K562 (cell line): ENCODE data around the gene MGAT4C. TPM values are rescaled to one million over a fixed set of nuclear protein-coding genes. Genes with fewer than 3 reads are reported as not detected.

Experiments
- ATAC-seq: fragments of 200-7000 bp; cut with Tn5 transposase; 3 replicates; pipeline ENCODE4 v1.9.1; 2020; ENCODE audit warnings: moderate library complexity
- BruUV-seq: library from RNA; stranded (reverse); fragments of 400-500 nt; replicated peaks from 2 replicates; lab custom pipeline; 2021; lab: Mats Ljungman, UMichigan
- CTCF ChIA-PET: fragments of 300-600 bp; formaldehyde crosslinking; extraction: SDS; loops from one replicate; lab custom pipeline; 2021; ENCODE audit warnings: low intra/inter-chr PET ratio; lab: Yijun Ruan, JAX
- POLR2A ChIA-PET: fragments of 300-600, 350-650 bp; sonication (Branson Sonifier 250); formaldehyde crosslinking; extraction: SDS; loops from one replicate; lab custom pipeline; 2021; ENCODE audit warnings: antibody characterized with exemption, inconsistent platforms; lab: Yijun Ruan, JAX
- DNase-seq, 4 experiments: peaks; one replicate each; pipeline versions ENCODE4 v3.0.0 to v3.0.0-alpha.2; 2011 to 2018; ENCODE audit warnings: low spot score in 3 of 4, mixed read lengths in 3 of 4; ENCODE audit errors: extremely low read depth in 1 of 4
- FAIRE-seq: peaks from 2 replicates; lab custom pipeline; 2011; peaks lifted over from hg19 to GRCh38; lab: Jason Lieb, UNC
- H2AFZ ChIP-seq: 2 replicates; pipeline ENCODE4 v1.6.0; 2011; ENCODE audit warnings: low read depth, low read length, control low read depth, inconsistent platforms
- H3K27ac ChIP-seq: fragments of 200-600 bp; 3 replicates; pipeline ENCODE4 v1.8.0; 2011; ENCODE audit warnings: low read depth, mild to moderate bottlenecking, control low read depth, inconsistent platforms, low read length, moderate library complexity, mixed read lengths; ENCODE audit errors: extremely low read depth
- H3K27me3 ChIP-seq, 2 experiments: fragments of 300-600 bp in 1 of 2; 2 replicates in 1 of 2; 3 replicates in 1 of 2; pipeline versions ENCODE4 v1.6.0 to v1.8.0; 2011; ENCODE audit warnings: inconsistent platforms in 2 of 2, low read length in 2 of 2, mild to moderate bottlenecking in 1 of 2, mixed read lengths in 1 of 2, moderate library complexity in 1 of 2; ENCODE audit not compliant: control insufficient read depth in 2 of 2, insufficient read depth in 2 of 2
- H3K36me3 ChIP-seq: fragments of 300-600 bp; 3 replicates; pipeline ENCODE4 v1.8.0; 2011; ENCODE audit warnings: mild to moderate bottlenecking, low read length, inconsistent platforms; ENCODE audit not compliant: control insufficient read depth, insufficient read depth
- H3K4me1 ChIP-seq, 2 experiments: fragments of 200-600 bp in 1 of 2; replicated peaks in 1 of 2; 2 replicates in 1 of 2; 3 replicates in 1 of 2; pipeline versions ENCODE4 v1.5.1 to v1.8.0; 2011; ENCODE audit warnings: inconsistent platforms in 2 of 2, low read length in 2 of 2, mild to moderate bottlenecking in 1 of 2, mixed read lengths in 1 of 2, moderate library complexity in 1 of 2; ENCODE audit not compliant: control insufficient read depth in 2 of 2, insufficient read depth in 2 of 2
- H3K4me2 ChIP-seq: 2 replicates; pipeline ENCODE4 v1.6.1; 2011; ENCODE audit warnings: low read length, control low read depth, inconsistent platforms, mixed read lengths; ENCODE audit not compliant: insufficient read depth
- H3K4me3 ChIP-seq: fragments of 200-600 bp; sonication (generic), shearing (Covaris generic); 2 replicates; pipeline ENCODE4 v1.5.1; 2016; ENCODE audit warnings: control low read depth, inconsistent platforms
- H3K79me2 ChIP-seq: fragments of 200-600 bp; 3 replicates; pipeline ENCODE4 v1.8.0; 2011; ENCODE audit warnings: low read length, inconsistent platforms; ENCODE audit not compliant: control insufficient read depth, insufficient read depth
- H3K9ac ChIP-seq, 2 experiments: 2 replicates each; pipeline versions ENCODE4 v1.6.0 to v1.6.1; 2011; ENCODE audit warnings: low read depth in 2 of 2, low read length in 2 of 2, control low read depth in 1 of 2, inconsistent platforms in 1 of 2, mild to moderate bottlenecking in 1 of 2, mixed read lengths in 1 of 2; ENCODE audit not compliant: insufficient read depth in 1 of 2
- H3K9me1 ChIP-seq: one replicate; pipeline ENCODE4 v1.6.0; 2011; ENCODE audit warnings: inconsistent platforms, mild to moderate bottlenecking, low read length, moderate library complexity; ENCODE audit not compliant: control insufficient read depth, insufficient read depth
- H3K9me3 ChIP-seq: replicated peaks from 2 replicates; pipeline ENCODE4 v1.5.1; 2011; ENCODE audit warnings: low read depth, low read length, inconsistent platforms; ENCODE audit not compliant: control insufficient read depth, insufficient read depth
- H4K20me1 ChIP-seq: replicated peaks from 2 replicates; pipeline ENCODE4 v1.6.1; 2011; ENCODE audit warnings: low read length, inconsistent platforms, mixed read lengths; ENCODE audit not compliant: control insufficient read depth, insufficient read depth
- BCL6 ChIP-seq: fragments of 250-450 bp; sonication (Bioruptor Pico); IDR thresholded peaks from 2 replicates; pipeline ENCODE4 v1.4.0; 2020
- CHD4 ChIP-seq: fragments of 200-600 bp; sonication (generic); IDR thresholded peaks from 3 replicates; pipeline ENCODE4 v1.6.1; 2012; ENCODE audit warnings: low read depth, mild to moderate bottlenecking, mixed read lengths, low read length, inconsistent platforms; ENCODE audit not compliant: insufficient read depth, insufficient replicate concordance, poor library complexity, severe bottlenecking
- FUS ChIP-seq: fragments of 200-400 bp; formaldehyde crosslinking; optimal IDR thresholded peaks from 2 replicates; pipeline ENCODE3; 2017; ENCODE audit warnings: low read depth, low read length
- IRF1 ChIP-seq: sonication (generic); formaldehyde crosslinking; IDR thresholded peaks from 2 replicates; pipeline ENCODE4 v1.8.0; 2022; ENCODE audit warnings: missing genetic modification reagents, mild to moderate bottlenecking, borderline replicate concordance
- MAZ ChIP-seq, 2 experiments: fragments of 450-650 bp in 1 of 2; sonication (generic) in 1 of 2; formaldehyde crosslinking; IDR thresholded peaks in 1 of 2; conservative IDR thresholded peaks in 1 of 2; 2 replicates each; pipeline versions ENCODE4 v1.4.0 to v1.5.0; 2020; ENCODE audit warnings: mild to moderate bottlenecking in 1 of 2, missing genetic modification reagents in 1 of 2
- MCM2 ChIP-seq: fragments of 450-650 bp; IDR thresholded peaks from 2 replicates; pipeline ENCODE4 v1.6.1; 2017; ENCODE audit warnings: low read depth, mild to moderate bottlenecking
- MED1 ChIP-seq: sonication (generic); formaldehyde crosslinking; IDR thresholded peaks from 2 replicates; pipeline ENCODE4 v1.8.1; 2023; ENCODE audit warnings: missing genetic modification reagents, borderline replicate concordance
- NCOA2 ChIP-seq, 2 experiments: fragments of 450-650 bp; IDR thresholded peaks; 2 replicates each; pipeline ENCODE4 v1.6.1; 2018; ENCODE audit warnings: mild to moderate bottlenecking in 2 of 2, moderate library complexity in 1 of 2; ENCODE audit not compliant: partially characterized antibody in 2 of 2
- NR2F6 ChIP-seq: fragments of 450-650 bp; formaldehyde crosslinking; IDR thresholded peaks from 2 replicates; pipeline ENCODE4 v1.4.0; 2020; ENCODE audit warnings: mild to moderate bottlenecking
- POLR2AphosphoS2 ChIP-seq: IDR thresholded peaks from 2 replicates; pipeline ENCODE4 v1.6.1; 2012; ENCODE audit warnings: low read length, improper control_type of control experiment
- PRPF4 ChIP-seq: fragments of 200-400 bp; formaldehyde crosslinking; IDR thresholded peaks from one replicate; pipeline ENCODE4 v1.6.1; 2017; ENCODE audit warnings: low read length, low read depth, mild to moderate bottlenecking; ENCODE audit not compliant: insufficient read depth, poor library complexity, severe bottlenecking
- RBM22 ChIP-seq: fragments of 200-400 bp; formaldehyde crosslinking; IDR thresholded peaks from 2 replicates; pipeline ENCODE4 v1.6.1; 2018; ENCODE audit warnings: low read length, low read depth; ENCODE audit not compliant: poor library complexity, severe bottlenecking
- RUNX1 ChIP-seq: sonication (generic); IDR thresholded peaks from 2 replicates; pipeline ENCODE4 v1.6.1; 2016; ENCODE audit warnings: antibody characterized with exemption, low read depth
- SLC30A9 ChIP-seq: fragments of 250-450 bp; sonication (Bioruptor Pico); IDR thresholded peaks from 2 replicates; pipeline ENCODE4 v1.8.0; 2022; ENCODE audit warnings: mild to moderate bottlenecking, moderate library complexity
- SMC3 ChIP-seq: conservative IDR thresholded peaks from 2 replicates; pipeline ENCODE4 v1.6.1; 2011; ENCODE audit warnings: low read depth, low read length, improper control_type of control experiment; ENCODE audit not compliant: insufficient read depth
- ZC3H4 ChIP-seq: sonication (generic); formaldehyde crosslinking; IDR thresholded peaks from 2 replicates; pipeline ENCODE4 v1.9.0; 2021; ENCODE audit warnings: missing genetic modification reagents, borderline replicate concordance
- ZNF197 ChIP-seq: fragments of 200-800 bp; sonication (Bioruptor generic); IDR thresholded peaks from 2 replicates; pipeline ENCODE4 v1.6.1; 2016; ENCODE audit warnings: low read depth, missing genetic modification characterization, missing compliant biosample characterization
- ZNF277 ChIP-seq: fragments of 250-450 bp; sonication (Bioruptor Pico); IDR thresholded peaks from 2 replicates; pipeline ENCODE4 v1.8.0; 2022; ENCODE audit warnings: inconsistent platforms, mild to moderate bottlenecking, moderate library complexity, borderline replicate concordance
- ZNF57 ChIP-seq: fragments of 450-650 bp; formaldehyde crosslinking; IDR thresholded peaks from 2 replicates; pipeline ENCODE4 v1.4.0; 2020; ENCODE audit warnings: mild to moderate bottlenecking, moderate library complexity
- ZNF707 ChIP-seq: fragments of 250-450 bp; sonication (Bioruptor Pico); conservative IDR thresholded peaks from 2 replicates; pipeline ENCODE4 v1.8.0; 2022; ENCODE audit warnings: inconsistent platforms, mild to moderate bottlenecking, moderate library complexity
- ZNF76 ChIP-seq: fragments of 250-450 bp; sonication (Bioruptor Pico); IDR thresholded peaks from 2 replicates; pipeline ENCODE4 v1.4.0; 2020; ENCODE audit warnings: mild to moderate bottlenecking, moderate library complexity, borderline replicate concordance
- ZSCAN29 ChIP-seq: fragments of 450-650 bp; IDR thresholded peaks from 2 replicates; pipeline ENCODE4 v1.6.1; 2017
- WGBS: fragments of 100-300 bp; shearing (Covaris generic); methylation state at CpG from one replicate; pipeline ENCODE4 v1.1.6; 2016; ENCODE audit warnings: low coverage, mixed read lengths; ENCODE audit not compliant: insufficient coverage; ENCODE audit errors: missing lambda C conversion rate; 5-methylcytosine and 5-hydroxymethylcytosine counted together
- in situ Hi-C: fragments of 300-500 bp; cut with MboI; formaldehyde crosslinking; loops from 4 replicates; pipeline ENCODE4 v1.15.0; 2018; ENCODE audit warnings: inconsistent platforms, mixed read lengths
- intact Hi-C: fragments of 100-400 bp; cut with micrococcal nuclease; formaldehyde crosslinking; loops from 2 replicates; pipeline ENCODE4 v1.14.2; 2022
- polyA plus RNA-seq, 8 experiments: library from polyadenylated mRNA; depleted of rRNA in 4 of 8; stranded (reverse) in 5 of 8; unstranded in 3 of 8; fragments of >200 nt; fragmentation: Nextera tagmentation in 2 of 8; fragmentation: Illumina TruSeq in 1 of 8; extraction: Ambion mirVana in 2 of 8; extraction: Trizol in 1 of 8; gene quantifications; 2 replicates each; pipeline versions ENCODE4 v1.2.1 to v1.2.3, GENCODE V29; 2011 to 2014; ENCODE audit warnings: inconsistent platforms in 1 of 8, missing spikeins in 1 of 8
- total RNA-seq, 7 experiments: library from RNA; depleted of rRNA in 6 of 7; stranded (reverse); fragments of >200 nt in 6 of 7; fragmentation: Illumina TruSeq in 2 of 7; extraction: Trizol in 2 of 7; gene quantifications; 2 replicates each; pipeline versions ENCODE4 v1.2.1 to v1.2.3, GENCODE V29; 2011 to 2021; ENCODE audit warnings: low replicate concordance in 1 of 7

MGAT4C gene
- total and polyA plus RNA-seq, 9 of the 15 experiments (the other 6 are each of a cell fraction or from before 2014, with no cell fraction given), result not detected

- TF ChIP-seq FUS (no peak), MAZ (CRISPR knock-in tag; conservative IDR thresholded peaks at IDR 0.05 in 1 of 2, IDR thresholded peaks at IDR 0.05 in 1 of 2) (no peak), ZSCAN29 (no peak), POLR2AphosphoS2 (no peak)
Measured at GRCh38 chr12:85963326-85963725, 292.9 kb downstream of the MGAT4C start (continued).

GRCh38 chr12:85956081-85956480 is 300.1 kb downstream of the MGAT4C start:
- ATAC-seq, result no peak
- TF ChIP-seq CHD4, result no peak
- TF ChIP-seq ZNF277, result no peak
- no peak for TF ChIP-seq SLC30A9 (CRISPR knock-in tag)
- TF ChIP-seq ZNF197 (CRISPR knock-in tag), result no peak
- TF ChIP-seq MED1 (CRISPR knock-in tag), result no peak
- TF ChIP-seq BCL6 (CRISPR knock-in tag), result no peak
- TF ChIP-seq ZC3H4 (CRISPR knock-in tag), result no peak
- no peak for TF ChIP-seq NR2F6 (CRISPR knock-in tag)
- no peak for TF ChIP-seq ZNF707 (CRISPR knock-in tag)
- TF ChIP-seq ZNF57, result no peak
- no peak for TF ChIP-seq MCM2
- no peak for TF ChIP-seq RUNX1
- no peak for TF ChIP-seq NCOA2 (IDR thresholded peaks at IDR 0.05; ENCODE audit: partially characterized antibody in 2 of 2)
- TF ChIP-seq SMC3, result no peak
- no peak for TF ChIP-seq PRPF4
- no peak for TF ChIP-seq RBM22
- no peak for TF ChIP-seq ZNF76 (CRISPR knock-in tag)
- no peak for TF ChIP-seq IRF1

More at GRCh38 chr12:85956081-85956480, 300.1 kb downstream of the MGAT4C start:
- H3K27ac ChIP-seq, result no peak overlapping the region
- POLR2A ChIA-PET, result no interaction called here
- H3K9me3 ChIP-seq, result no peaks in the 10 kb centered on the region; the same call in 1 of the 2 replicates
- no peak overlapping the region for H2AFZ ChIP-seq
- CTCF ChIA-PET, result no interaction called here
- H3K79me2 ChIP-seq, result no peaks in the 10 kb centered on the region
- 0% methylated on average over 2 of the region's 2 CpGs for WGBS
- no peaks in the 10 kb centered on the region for H3K9me1 ChIP-seq
- H3K36me3 ChIP-seq, result no peaks in the 10 kb centered on the region
- in situ Hi-C loops, result no loop called here
- no peaks in the 10 kb centered on the region for H3K4me1 ChIP-seq
- H3K4me3 ChIP-seq, result no peak overlapping the region
- H3K9ac ChIP-seq, result no peak overlapping the region
- H4K20me1 ChIP-seq, result no peaks in the 10 kb centered on the region
- BruUV-seq, result no TSS peak
- intact Hi-C loops, result no loop called here
- DNase-seq (no peak), FAIRE-seq (no peak)
- no peaks in the 10 kb centered on the region for H3K27me3 ChIP-seq
- H3K4me2 ChIP-seq, result no peak overlapping the region
